SH-SY5Y (cell line): ENCODE results near the gene SULT4A1.

ENCODE experiments used
- GATA2 ChIP-seq: IDR thresholded peaks from 2 replicates; pipeline ENCODE4 v1.6.1; 2011; ENCODE audit warnings: mild to moderate bottlenecking, low read depth, low read length
- GATA3 ChIP-seq: IDR thresholded peaks from 2 replicates; pipeline ENCODE4 v1.6.1; 2011; ENCODE audit warnings: low read depth, mild to moderate bottlenecking, low read length, moderate library complexity

DNA sequence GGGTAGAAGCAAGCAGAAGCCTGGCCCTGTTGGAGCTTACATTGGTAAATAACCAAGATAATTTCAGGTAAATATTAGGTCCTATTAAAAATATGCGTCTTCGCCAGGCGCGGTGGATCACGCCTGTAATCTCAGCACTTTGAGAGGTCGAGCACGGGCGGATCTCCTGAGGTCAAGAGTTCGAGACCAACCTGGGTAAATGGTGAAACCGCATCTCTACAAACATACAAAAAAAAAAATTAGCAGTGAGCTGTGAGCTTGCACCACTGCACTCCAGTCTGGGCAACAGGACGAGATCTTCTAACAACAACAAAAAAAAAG is 529 bp upstream of the SULT4A1 start:
- TF ChIP-seq GATA3 = no peak
- TF ChIP-seq GATA2 = no peak
